Hepatocyte (in vitro differentiated cells): ENCODE measurements around the gene SPINT3. TPM values are rescaled to one million over a fixed set of nuclear protein-coding genes. Genes with fewer than 3 reads are reported as not detected.

Experiments used
- DNase-seq: peaks from one replicate; pipeline ENCODE4 v3.0.0-alpha.2; 2016; ENCODE audit warnings: low spot score
- H2AFZ ChIP-seq: fragments of 200-600 bp; sonication (generic); 2 replicates; pipeline ENCODE4 v1.6.0; 2016; ENCODE audit warnings: antibody characterized with exemption, mild to moderate bottlenecking
- H3K27ac ChIP-seq: fragments of 200-600 bp; sonication (generic); 2 replicates; pipeline ENCODE4 v1.5.1; 2016; ENCODE audit warnings: mild to moderate bottlenecking
- H3K27me3 ChIP-seq: fragments of 200-600 bp; sonication (generic); 2 replicates; pipeline ENCODE4 v1.6.1; 2016
- H3K36me3 ChIP-seq: fragments of 200-600 bp; sonication (generic); replicated peaks from 2 replicates; pipeline ENCODE4 v1.5.1; 2016; ENCODE audit warnings: low read depth; ENCODE audit not compliant: insufficient read depth
- H3K4me1 ChIP-seq: fragments of 200-600 bp; sonication (generic); 2 replicates; pipeline ENCODE4 v1.5.1; 2016; ENCODE audit warnings: mild to moderate bottlenecking, moderate library complexity; ENCODE audit not compliant: insufficient read depth
- H3K4me2 ChIP-seq: fragments of 200-600 bp; sonication (generic); 2 replicates; pipeline ENCODE4 v1.6.0; 2016
- H3K4me3 ChIP-seq: fragments of 200-600 bp; sonication (generic); 2 replicates; pipeline ENCODE4 v1.5.1; 2016; ENCODE audit warnings: mild to moderate bottlenecking
- H3K79me2 ChIP-seq: fragments of 200-600 bp; sonication (generic); 2 replicates; pipeline ENCODE4 v1.6.0; 2017; ENCODE audit warnings: mild to moderate bottlenecking
- H3K9me2 ChIP-seq: fragments of 200-600 bp; sonication (generic); replicated peaks from 2 replicates; pipeline ENCODE4 v1.6.0; 2017; ENCODE audit warnings: mild to moderate bottlenecking; ENCODE audit not compliant: insufficient read depth
- H3K9me3 ChIP-seq: fragments of 200-600 bp; sonication (generic); 2 replicates; pipeline ENCODE4 v1.5.1; 2016; ENCODE audit warnings: low read depth, mild to moderate bottlenecking
- H4K20me1 ChIP-seq: fragments of 200-600 bp; sonication (generic); 2 replicates; pipeline ENCODE4 v1.6.0; 2016; ENCODE audit warnings: mild to moderate bottlenecking; ENCODE audit not compliant: insufficient read depth, poor library complexity, severe bottlenecking
- CTCF ChIP-seq: fragments of 200-600 bp; sonication (generic); IDR thresholded peaks from 2 replicates; pipeline ENCODE4 v1.5.1; 2016; ENCODE audit warnings: antibody characterized with exemption, mild to moderate bottlenecking; ENCODE audit not compliant: poor library complexity
- EZH2 ChIP-seq: fragments of 200-600 bp; sonication (generic); IDR thresholded peaks from 2 replicates; pipeline ENCODE4 v1.6.1; 2016; ENCODE audit warnings: antibody characterized with exemption, mild to moderate bottlenecking, borderline replicate concordance
- EZH2phosphoT487 ChIP-seq: fragments of 200-600 bp; sonication (generic); IDR thresholded peaks from one replicate; pipeline ENCODE4 v1.6.1; 2018; ENCODE audit warnings: antibody characterized with exemption, mild to moderate bottlenecking, low read depth, moderate library complexity; ENCODE audit not compliant: unreplicated experiment, severe bottlenecking
- WGBS: methylation state at CpG from one replicate; pipeline ENCODE4 v1.1.6; 2016; ENCODE audit warnings: low lambda C conversion rate; ENCODE audit errors: missing lambda C conversion rate; 5-methylcytosine and 5-hydroxymethylcytosine counted together
- polyA plus RNA-seq: library from polyadenylated mRNA; unstranded; fragments of >200 nt; fragmentation: Nextera tagmentation; extraction: Ambion mirVana; gene quantifications from 2 replicates; pipeline ENCODE4 v1.2.1, GENCODE V29; 2016
- total RNA-seq: library from RNA; depleted of rRNA; stranded (reverse); fragments of >200 nt; gene quantifications from 2 replicates; pipeline ENCODE4 v1.2.3, GENCODE V29; 2014

SPINT3 gene
- total and polyA plus RNA-seq, 2 experiments from 2014 or later: not detected

GRCh38 chr20:45510242-45510862 is 5.1 kb downstream of the SPINT3 start:
- Histone ChIP-seq H3K27ac (no peak overlapping the region), H3K4me3 (no peak overlapping the region), H3K79me2 (no peaks in the 10 kb centered on the region), H2AFZ (no peak overlapping the region), H4K20me1 (no peaks in the 10 kb centered on the region), H3K36me3 (no peaks in the 10 kb centered on the region), H3K4me2 (no peak overlapping the region), H3K9me2 (no peaks in the 10 kb centered on the region), H3K4me1 (no peaks in the 10 kb centered on the region), H3K27me3 (peaks cover 16% of the 10 kb centered on the region), H3K9me3 (no peaks in the 10 kb centered on the region)
- TF ChIP-seq EZH2 (no peak), CTCF (no peak), EZH2phosphoT487 (no peak)
- no peak for DNase-seq
- WGBS: 87% methylated on average over 5 of the region's 5 CpGs

- H3K9me3 ChIP-seq: no peaks in the 10 kb centered on the region
- 53% methylated on average over 4 of the region's 4 CpGs for WGBS
- H3K4me2 ChIP-seq: no peak overlapping the region
- no peak overlapping the region for H3K4me3 ChIP-seq
- TF ChIP-seq CTCF: no peak
- TF ChIP-seq EZH2: no peak
- no peak for TF ChIP-seq EZH2phosphoT487
- H3K79me2 ChIP-seq: no peaks in the 10 kb centered on the region
- no peak overlapping the region for H3K27ac ChIP-seq
- H2AFZ ChIP-seq: no peak overlapping the region
- H3K27me3 ChIP-seq: peaks cover 10% of the 10 kb centered on the region
- DNase-seq: no peak
- H3K9me2 ChIP-seq: no peaks in the 10 kb centered on the region
- H3K4me1 ChIP-seq: no peaks in the 10 kb centered on the region
- H3K36me3 ChIP-seq: no peaks in the 10 kb centered on the region
- H4K20me1 ChIP-seq: no peaks in the 10 kb centered on the region
Measured at GRCh38 chr20:45509091-45509490, 6.3 kb downstream of the SPINT3 start.

GRCh38 chr20:45508068-45508886 is 7.1 kb downstream of the SPINT3 start:
- H3K27ac ChIP-seq: no peak overlapping the region
- TF ChIP-seq EZH2phosphoT487: no peak
- no peak for TF ChIP-seq CTCF
- no peak for TF ChIP-seq EZH2
- H3K36me3 ChIP-seq: no peaks in the 10 kb centered on the region
- H3K4me2 ChIP-seq: no peak overlapping the region
- no peak for DNase-seq
- 80% methylated on average over 7 of the region's 7 CpGs for WGBS
- H3K4me1 ChIP-seq: no peaks in the 10 kb centered on the region
- H3K4me3 ChIP-seq: no peak overlapping the region
- no peaks in the 10 kb centered on the region for H3K9me2 ChIP-seq
- no peaks in the 10 kb centered on the region for H3K79me2 ChIP-seq
- H4K20me1 ChIP-seq: no peaks in the 10 kb centered on the region
- H3K27me3 ChIP-seq: peaks cover 4% of the 10 kb centered on the region
- H3K9me3 ChIP-seq: no peaks in the 10 kb centered on the region
- H2AFZ ChIP-seq: no peak overlapping the region
